NCI-H187 treated with DMSO at 0.1 percent for 48 hours (cell line): ENCODE data around the gene ZNF177.
A peak's percentile ranks its signal among the peaks of the same experiment; 100 is the strongest.
"Not testable (repeated sequence)": the region's sequence is repeated elsewhere in the genome, so short reads cannot be mapped to it uniquely, and the experiment has no call there.

Experiments used
- DNase-seq: peaks from one replicate; lab custom pipeline; 2025; lab: John Stamatoyannopoulos, UW

ZNF177 gene

GRCh38 chr19:9362905-9363304, at the start of gene ZNF177:
Gene ZNF177 (plus strand): TSS chr19:9363013. CDS start chr19:9378312, 15,299 bp downstream.
- DNase-seq: no peak

DNA sequence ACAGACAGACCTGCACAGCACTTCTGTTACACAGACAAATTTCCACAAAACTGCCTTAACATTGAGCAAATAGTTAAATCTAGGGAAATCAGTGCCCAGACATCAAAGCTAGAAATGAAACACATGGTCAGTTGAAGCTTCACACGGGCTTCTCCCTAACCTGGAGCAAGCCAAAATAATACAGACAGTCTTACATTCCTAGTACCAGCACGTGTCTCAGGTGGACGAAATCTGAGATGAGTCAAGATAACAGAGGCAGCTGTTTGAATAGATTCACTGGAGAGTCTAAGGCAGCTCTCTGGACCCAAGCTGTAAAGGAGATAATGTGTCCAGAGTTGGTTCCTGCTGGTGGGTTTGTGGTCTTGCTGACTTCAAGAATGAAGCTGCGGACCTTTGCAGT, 49.1 kb upstream of the ZNF177 start:
- no peak for DNase-seq

- no peak for DNase-seq
These were observed 41.5 kb upstream of the ZNF177 start for GRCh38 chr19:9321338-9321737.

DNA sequence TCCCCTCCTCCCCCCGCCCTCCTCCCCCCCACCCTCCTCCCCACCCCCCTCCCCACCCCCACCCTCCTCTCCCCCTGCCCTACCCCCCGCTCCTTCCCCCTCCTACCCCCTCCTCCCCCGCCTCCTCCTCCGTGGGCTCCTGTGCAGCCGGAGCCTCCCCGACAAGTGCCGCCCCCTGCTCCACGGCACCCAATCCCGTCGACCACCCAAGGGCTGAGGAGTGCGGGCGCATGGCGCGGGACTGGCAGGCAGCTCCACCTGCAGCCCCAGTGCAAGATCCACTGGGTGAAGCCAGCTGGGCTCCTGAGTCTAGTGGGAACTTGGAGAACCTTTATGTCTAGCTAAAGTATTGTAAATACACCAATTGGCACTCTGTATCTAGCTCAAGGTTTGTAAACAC, 41.1 kb upstream of the ZNF177 start:
- not testable (repeated sequence) for DNase-seq

DNA sequence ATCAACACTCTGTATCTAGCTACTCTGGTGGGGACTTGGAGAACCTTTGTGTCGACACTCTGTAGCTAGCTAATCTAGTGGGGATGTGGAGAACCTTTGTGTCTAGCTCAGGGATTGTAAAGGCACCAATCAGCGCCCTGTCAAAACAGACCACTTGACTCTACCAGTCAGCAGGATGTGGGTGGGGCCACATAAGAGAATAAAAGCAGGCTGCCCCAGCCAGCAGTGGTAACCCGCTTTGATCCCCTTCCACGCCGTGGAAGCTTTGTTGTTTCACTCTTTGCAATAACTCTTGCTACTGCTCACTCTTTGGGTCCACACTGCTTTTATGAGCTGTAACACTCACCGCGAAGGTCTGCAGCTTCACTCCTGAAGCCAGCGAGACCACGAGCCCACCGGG, 40.6 kb upstream of the ZNF177 start:
- not testable (repeated sequence) for DNase-seq

GRCh38 chr19:9323557-9323918, 39.3 kb upstream of the ZNF177 start:
- no peak for DNase-seq

DNA sequence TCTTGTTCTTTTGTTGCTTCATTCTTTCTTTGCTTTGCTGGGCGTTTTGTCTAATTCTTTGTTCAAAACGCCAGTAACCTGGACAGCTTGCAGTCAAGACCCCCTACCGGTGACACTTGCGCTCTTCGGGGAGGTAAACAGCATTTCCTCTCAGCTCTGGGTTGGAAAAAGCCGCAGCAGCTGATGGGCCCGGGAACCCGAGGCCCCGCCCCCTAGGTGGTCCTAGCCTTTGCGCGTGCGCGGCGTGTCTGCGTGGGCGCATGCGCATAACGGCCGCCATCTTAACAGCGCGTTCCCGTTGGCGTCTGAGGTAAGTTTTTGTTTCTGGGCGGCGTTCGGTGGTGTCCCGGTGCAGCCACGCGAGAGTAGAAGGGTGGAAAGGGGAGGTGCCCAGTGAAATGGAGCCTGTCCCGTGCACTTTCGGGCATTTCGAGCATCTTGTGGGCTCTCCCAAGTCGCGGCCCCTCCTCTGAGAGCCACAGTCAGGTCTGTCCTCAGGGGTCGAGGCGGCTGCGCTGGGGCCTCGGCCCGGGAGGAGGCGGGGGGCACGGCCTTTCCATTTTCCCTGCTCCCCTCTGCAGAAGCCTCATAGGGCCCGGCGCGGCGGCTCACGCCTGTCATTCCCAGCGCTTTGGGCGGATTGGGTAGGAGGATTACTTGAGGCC, 38.8 kb upstream of the ZNF177 start, which contains the start of gene ZNF559:
ZNF559 (plus strand) TSS at position 261 of the 665 bp plus-strand sequence. CDS start 14,371 bp downstream, outside the sequence.
- peak; percentile 44 for DNase-seq

DNA sequence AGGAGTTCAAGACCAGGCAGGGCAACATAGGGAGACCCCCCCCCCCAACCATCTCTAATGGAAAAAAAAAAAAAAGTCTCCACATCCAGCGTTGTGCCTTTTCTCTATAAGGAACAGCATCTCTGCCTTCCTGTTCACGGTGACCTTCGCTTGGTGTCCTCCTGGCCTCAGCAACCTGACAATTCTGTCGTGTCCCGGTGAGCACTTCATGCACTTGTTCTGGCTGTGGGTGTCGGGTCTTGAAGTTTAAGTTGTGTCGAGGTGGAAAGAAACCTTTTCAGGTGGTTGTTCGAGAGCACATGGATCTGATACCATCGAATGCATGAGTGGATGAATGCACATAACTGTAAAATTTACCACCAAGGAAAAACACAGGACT, 38.2 kb upstream of the ZNF177 start:
- no peak for DNase-seq

DNA sequence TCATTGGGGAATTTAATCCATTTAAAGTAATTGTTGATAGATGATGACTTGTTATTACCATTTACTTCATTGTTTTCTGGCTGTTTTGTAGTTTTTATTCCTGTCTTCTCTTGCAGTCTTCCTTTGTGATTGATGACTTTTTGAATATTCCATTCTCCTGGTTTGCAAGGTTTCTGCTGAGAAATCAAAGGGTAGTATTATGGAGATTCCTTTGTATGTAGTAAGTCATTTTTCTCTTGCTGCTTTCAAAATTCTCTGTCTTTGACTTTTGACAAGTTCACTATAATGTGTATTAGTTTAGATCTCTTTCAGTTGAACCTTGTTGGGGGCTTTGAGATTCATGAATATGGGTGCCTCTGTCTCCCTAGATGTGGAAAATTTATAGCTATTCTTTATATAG, 32.8 kb upstream of the ZNF177 start:
- DNase-seq: no peak

DNA sequence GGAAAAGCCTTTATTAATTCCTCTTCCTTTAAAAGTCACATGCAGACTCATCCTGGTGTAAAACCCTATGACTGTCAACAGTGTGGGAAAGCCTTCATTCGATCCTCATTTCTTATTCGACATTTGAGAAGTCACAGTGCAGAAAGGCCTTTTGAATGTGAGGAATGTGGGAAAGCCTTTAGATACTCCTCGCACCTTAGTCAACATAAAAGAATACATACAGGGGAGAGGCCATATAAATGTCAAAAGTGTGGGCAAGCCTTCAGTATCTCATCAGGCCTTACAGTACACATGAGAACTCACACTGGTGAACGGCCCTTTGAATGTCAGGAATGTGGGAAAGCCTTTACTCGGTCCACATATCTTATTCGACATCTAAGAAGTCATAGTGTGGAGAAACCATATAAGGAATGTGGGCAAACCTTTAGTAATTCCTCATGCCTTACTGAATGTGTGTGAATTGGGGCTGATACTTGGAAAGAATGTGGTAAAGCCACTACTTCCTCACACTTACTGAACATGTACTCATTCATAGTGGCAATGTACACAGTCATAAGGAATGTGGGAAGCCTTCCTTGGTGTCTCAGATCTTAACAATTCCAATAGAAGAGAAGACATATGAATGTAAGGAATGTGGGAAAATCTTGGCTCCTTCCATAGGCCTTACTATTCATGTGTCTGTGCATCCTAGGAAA, 20.1 kb upstream of the ZNF177 start:
- DNase-seq: no peak

DNA sequence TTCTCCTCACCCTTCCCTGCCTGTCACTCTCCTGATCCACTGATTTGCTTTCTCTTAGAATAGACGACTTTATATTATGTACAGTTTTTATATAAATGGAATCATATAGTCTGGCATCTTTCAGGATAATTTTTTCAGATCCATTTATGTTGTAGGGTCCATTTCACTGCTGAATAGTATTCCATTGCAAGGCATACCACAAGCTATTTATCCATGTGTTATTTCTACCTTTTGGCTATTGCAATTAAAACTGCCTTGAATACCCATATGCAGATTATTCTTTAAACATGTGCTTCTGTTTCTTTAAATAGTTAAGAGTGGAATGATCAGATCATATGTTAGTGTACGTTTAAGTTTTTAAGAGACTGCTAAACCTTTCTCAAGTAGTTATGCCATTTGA, 17.8 kb upstream of the ZNF177 start:
- no peak for DNase-seq

- DNase-seq: no peak
These were observed 14.6 kb upstream of the ZNF177 start for GRCh38 chr19:9348253-9348652.

GRCh38 chr19:9348671-9349070, 14.1 kb upstream of the ZNF177 start:
- no peak for DNase-seq

DNA sequence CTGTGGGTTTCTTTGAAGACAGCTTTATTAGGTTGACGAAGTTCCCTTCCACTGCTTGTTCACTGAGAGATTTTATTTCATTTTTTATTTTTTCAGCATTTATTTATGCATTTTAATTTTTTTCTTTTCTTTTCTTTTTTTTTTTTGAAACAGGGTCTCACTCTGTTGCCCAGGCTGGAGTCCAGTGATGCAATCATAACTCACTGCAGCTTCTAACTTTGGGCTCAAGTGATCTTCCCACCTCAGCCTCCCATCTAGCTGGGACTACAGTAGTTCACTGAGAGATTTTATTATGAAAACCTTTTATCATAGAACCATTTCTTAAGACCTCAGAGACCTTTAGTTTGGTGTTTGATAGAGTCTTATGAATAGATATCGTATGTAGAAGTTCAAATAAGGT, 10.3 kb upstream of the ZNF177 start:
- no peak for DNase-seq

DNA sequence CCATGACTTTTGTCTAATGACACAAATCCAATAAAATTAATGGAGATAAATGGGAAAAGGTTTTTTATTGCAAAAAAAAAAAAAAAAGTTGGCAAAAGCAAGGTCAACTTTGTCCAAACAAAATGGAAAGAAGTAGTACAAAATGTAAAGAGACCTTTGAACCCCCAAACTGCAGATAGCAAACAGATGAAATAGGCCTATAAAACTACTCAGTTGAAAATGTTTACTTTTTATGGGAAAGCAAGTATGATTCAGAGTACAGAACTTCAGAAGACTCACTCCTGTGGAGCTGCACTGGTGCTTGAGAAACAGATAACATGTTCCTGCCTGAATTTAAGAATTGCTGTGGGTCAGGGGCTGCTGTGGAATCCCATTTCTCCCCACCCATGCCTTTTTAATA, 9.8 kb upstream of the ZNF177 start:
- no peak for DNase-seq

DNA sequence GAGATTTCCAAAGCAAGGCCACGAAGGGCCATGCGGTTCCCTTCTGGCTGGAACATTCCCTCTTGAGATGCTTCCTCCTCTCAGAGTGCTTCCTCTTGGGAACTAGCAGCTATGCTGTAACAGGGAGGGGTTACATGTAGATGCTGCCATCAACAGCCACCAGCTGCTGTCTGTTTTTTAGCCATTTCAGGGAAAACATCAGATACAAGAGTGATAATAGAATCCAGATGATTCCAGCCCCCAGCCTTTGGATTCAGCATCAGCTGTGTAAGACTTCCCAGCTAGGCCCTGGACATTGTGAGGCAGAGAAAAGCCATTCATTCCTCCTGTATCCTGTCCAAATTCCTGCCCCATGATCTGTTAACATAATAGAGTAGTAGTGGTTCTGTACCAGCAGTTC, 8.2 kb upstream of the ZNF177 start:
- no peak for DNase-seq

DNA sequence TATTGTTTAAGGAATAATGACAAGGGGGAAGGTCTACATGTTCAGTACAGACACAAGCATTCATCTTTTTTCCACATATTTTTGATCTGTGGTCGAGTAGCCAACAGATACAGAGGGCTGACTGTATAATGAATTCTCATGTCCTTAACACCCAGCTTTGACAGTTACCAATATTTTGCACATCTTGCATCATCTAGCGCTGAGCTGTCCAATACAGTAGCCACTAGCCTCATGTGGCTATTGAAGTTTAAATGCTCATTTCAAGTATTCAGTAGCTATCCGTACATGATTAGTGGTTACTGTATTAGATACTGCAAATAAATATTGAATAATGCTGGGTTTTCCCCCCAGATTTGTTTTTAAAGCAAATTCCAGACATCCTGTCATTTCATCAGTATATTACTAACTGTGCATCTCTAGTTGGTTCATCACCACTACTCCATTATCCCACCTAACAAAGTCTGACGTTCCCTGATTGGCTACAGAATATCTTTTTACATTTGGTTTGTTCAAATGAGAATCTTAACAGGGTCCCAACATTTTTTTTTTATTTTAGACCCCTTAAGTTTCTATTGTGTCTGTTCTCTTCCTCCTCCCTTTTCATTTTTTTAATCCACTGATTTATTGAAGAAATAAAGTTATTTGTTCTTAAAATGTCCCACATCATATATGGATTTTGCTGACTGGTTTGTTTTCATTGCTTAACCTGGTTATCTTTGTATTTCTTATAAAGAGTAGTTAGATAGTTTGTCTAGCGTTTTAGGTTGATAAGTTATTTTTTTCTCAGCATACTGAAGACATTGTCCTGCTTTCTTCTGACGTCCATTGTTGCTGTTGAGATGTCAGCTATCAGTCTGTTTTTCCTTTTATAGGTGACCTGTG, 8.2 kb downstream of the ZNF177 start:
- no peak for DNase-seq

DNA sequence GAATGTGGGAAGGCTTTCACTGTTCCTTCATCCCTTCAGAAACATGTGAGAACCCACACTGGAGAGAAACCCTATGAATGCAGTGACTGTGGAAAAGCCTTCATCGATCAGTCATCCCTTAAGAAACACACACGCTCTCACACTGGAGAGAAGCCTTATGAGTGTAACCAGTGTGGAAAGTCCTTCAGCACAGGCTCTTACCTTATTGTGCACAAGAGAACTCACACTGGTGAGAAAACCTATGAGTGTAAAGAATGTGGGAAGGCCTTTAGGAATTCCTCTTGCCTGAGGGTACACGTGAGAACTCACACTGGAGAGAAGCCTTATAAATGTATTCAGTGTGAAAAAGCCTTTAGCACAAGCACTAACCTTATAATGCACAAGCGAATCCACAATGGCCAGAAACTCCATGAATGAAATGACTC, 18.6 kb downstream of the ZNF177 start:
- no peak for DNase-seq

DNA sequence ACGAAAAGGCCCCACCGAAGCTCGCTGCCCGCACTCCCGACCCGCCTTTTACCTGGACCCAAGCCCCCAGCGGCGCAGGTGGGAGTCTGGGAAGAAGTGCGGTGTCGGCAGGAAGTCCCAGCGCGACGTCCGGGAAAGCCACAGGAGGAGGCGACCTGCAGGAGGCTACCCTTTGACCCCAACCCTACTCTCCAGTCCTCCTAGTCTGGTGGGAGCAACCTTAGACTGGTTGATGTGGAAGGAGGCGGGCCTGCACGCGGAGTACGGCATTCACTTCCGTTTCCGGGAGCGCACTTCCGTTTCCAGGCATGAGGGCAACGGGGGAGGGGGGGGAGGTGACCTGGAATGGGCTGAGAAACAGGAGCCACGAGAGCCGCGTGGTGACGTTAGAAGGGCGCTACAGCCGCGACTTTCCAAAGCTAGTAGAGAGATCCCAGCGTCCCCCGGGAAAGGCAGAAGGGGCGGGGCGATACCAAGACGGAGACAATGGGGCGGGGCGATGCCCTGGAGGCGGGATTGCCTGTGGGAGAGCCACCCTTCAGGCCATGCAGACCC, 44.1 kb downstream of the ZNF177 start:
- no peak for DNase-seq

DNA sequence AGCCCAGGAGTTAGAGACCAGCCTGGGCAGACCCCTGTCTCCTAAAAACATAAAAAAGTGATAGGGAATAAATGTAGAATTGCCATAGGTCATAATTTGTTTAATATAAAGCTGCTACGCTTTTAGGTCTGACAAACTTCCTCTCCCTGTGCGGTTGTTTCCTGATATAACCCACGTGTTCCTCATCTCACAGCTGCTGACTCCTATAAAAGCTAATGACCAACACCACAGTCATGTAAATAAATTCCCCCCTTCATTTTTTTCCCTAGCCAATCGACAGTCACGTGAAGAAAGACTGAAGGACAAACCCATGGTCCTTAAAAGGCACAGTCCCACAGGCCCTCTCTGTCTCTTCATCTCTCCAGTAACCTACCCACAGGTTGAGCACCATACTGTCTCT, 45.0 kb downstream of the ZNF177 start:
- DNase-seq: no peak

GRCh38 chr19:9413240-9413954, 50.6 kb downstream of the ZNF177 start:
- no peak for DNase-seq

DNA sequence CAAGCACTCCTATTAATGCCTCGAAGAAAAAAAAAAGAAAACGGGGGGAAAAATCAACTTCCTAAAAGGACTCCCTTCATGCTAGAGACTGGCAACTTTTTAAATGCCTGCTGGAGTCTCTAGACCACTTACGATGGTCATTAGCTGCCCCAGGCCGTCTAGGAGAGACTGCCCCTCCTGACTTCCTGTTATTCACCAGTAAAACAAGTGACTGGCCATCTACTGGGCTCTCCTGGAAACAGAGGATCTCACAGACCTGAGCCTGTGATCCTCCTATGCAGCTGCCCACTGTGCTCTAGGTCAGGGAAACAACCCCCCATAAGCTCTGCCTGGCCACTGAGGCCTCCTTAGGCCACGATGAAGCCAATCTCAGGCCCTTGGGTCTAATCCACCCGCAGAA, 65.1 kb downstream of the ZNF177 start:
- no peak for DNase-seq
